GM12878 (cell line): ENCODE measurements around the gene UNC5CL. TPM values are rescaled to one million over a fixed set of nuclear protein-coding genes. Genes with fewer than 3 reads are reported as not detected.

Experiments
- ATAC-seq: fragments of 200-7000 bp; cut with Tn5 transposase; 3 replicates; pipeline ENCODE4 v1.9.1; 2020; ENCODE audit warnings: mild to moderate bottlenecking, moderate library complexity
- BruUV-seq: library from RNA; stranded (reverse); fragments of 400-500 nt; replicated peaks from 2 replicates; lab custom pipeline; 2021; lab: Mats Ljungman, UMichigan
- CTCF ChIA-PET: fragments of 300-600 bp; sonication (Branson Sonifier 250); formaldehyde crosslinking; extraction: SDS; loops from one replicate; lab custom pipeline; 2021; ENCODE audit warnings: inconsistent platforms; lab: Yijun Ruan, JAX
- POLR2A ChIA-PET: fragments of 350-600 bp; formaldehyde crosslinking; extraction: SDS; loops from one replicate; lab custom pipeline; 2021; ENCODE audit warnings: inconsistent platforms; lab: Charles Lee
- RAD21 ChIA-PET: fragments of 300-600 bp; sonication (Branson Sonifier 250); formaldehyde crosslinking; loops from one replicate; lab custom pipeline; 2023; ENCODE audit warnings: antibody characterized with exemption; ENCODE audit not compliant: unreplicated experiment; lab: Charles Lee
- SMC1A ChIA-PET: fragments of 300-600 bp; sonication (Branson Sonifier 250); formaldehyde crosslinking; loops from one replicate; lab custom pipeline; 2023; ENCODE audit not compliant: unreplicated experiment, uncharacterized antibody; lab: Charles Lee
- DNase-seq: peaks from one replicate; pipeline ENCODE4 v3.0.0-alpha.2; 2011; ENCODE audit warnings: low read depth, low spot score
- FAIRE-seq: peaks from 3 replicates; lab custom pipeline; 2011; peaks lifted over from hg19 to GRCh38; lab: Jason Lieb, UNC
- H2AFZ ChIP-seq: 2 replicates; pipeline ENCODE4 v1.6.0; 2011; ENCODE audit warnings: low read depth, low read length, control low read depth; ENCODE audit not compliant: control insufficient read depth
- H3K27ac ChIP-seq: 2 replicates; pipeline ENCODE4 v1.5.1; 2011; ENCODE audit warnings: control low read depth; ENCODE audit not compliant: control insufficient read depth, insufficient read depth
- H3K27me3 ChIP-seq, 2 experiments: replicated peaks in 1 of 2; 2 replicates each; pipeline versions ENCODE4 v1.6.0 to v1.6.1; 2011; ENCODE audit warnings: low read length in 1 of 2; ENCODE audit not compliant: control insufficient read depth in 2 of 2, insufficient read depth in 2 of 2
- H3K36me3 ChIP-seq, 2 experiments: 2 replicates each; pipeline ENCODE4 v1.5.1; 2011; ENCODE audit warnings: low read length in 1 of 2; ENCODE audit not compliant: control insufficient read depth in 2 of 2, insufficient read depth in 2 of 2
- H3K4me1 ChIP-seq: 2 replicates; pipeline ENCODE4 v1.6.1; 2011; ENCODE audit warnings: mild to moderate bottlenecking, low read length, moderate library complexity, mixed read lengths; ENCODE audit not compliant: control insufficient read depth, insufficient read depth
- H3K4me2 ChIP-seq: 2 replicates; pipeline ENCODE4 v1.6.0; 2011; ENCODE audit warnings: control low read depth; ENCODE audit not compliant: control insufficient read depth, insufficient read depth
- H3K4me3 ChIP-seq: fragments of 200-600 bp; sonication (generic); 2 replicates; pipeline ENCODE4 v1.5.1; 2016
- H3K79me2 ChIP-seq: 2 replicates; pipeline ENCODE4 v1.6.0; 2011; ENCODE audit warnings: low read length; ENCODE audit not compliant: control insufficient read depth, insufficient read depth
- H3K9ac ChIP-seq: 2 replicates; pipeline ENCODE4 v1.8.0; 2011; ENCODE audit warnings: low read length, control low read depth, mixed read lengths; ENCODE audit not compliant: control insufficient read depth, insufficient read depth
- H3K9me3 ChIP-seq: replicated peaks from 3 replicates; pipeline ENCODE4 v1.5.1; 2011; ENCODE audit warnings: mild to moderate bottlenecking, low read length; ENCODE audit not compliant: control insufficient read depth, insufficient read depth
- H4K20me1 ChIP-seq: 2 replicates; pipeline ENCODE4 v1.6.0; 2011; ENCODE audit not compliant: control insufficient read depth, insufficient read depth
- E2F4 ChIP-seq: IDR thresholded peaks from 2 replicates; pipeline ENCODE4 v1.6.1; 2012; ENCODE audit warnings: low read depth, low read length, improper control_type of control experiment
- FOXK2 ChIP-seq: fragments of 450-650 bp; IDR thresholded peaks from 2 replicates; pipeline ENCODE4 v1.6.1; 2017; ENCODE audit warnings: mild to moderate bottlenecking, moderate library complexity
- NR2C1 ChIP-seq: fragments of 450-650 bp; IDR thresholded peaks from 2 replicates; pipeline ENCODE4 v1.6.1; 2017; ENCODE audit warnings: antibody characterized with exemption, mild to moderate bottlenecking, moderate library complexity
- SKIL ChIP-seq: fragments of 450-650 bp; IDR thresholded peaks from 2 replicates; pipeline ENCODE4 v1.6.1; 2017; ENCODE audit warnings: mild to moderate bottlenecking, low read depth, inconsistent platforms; ENCODE audit not compliant: poor library complexity, severe bottlenecking
- SMARCA5 ChIP-seq: fragments of 450-650 bp; IDR thresholded peaks from 2 replicates; pipeline ENCODE4 v1.6.1; 2017; ENCODE audit warnings: mild to moderate bottlenecking
- WGBS: methylation state at CpG from one replicate; pipeline ENCODE4 v1.1.6; 2016; ENCODE audit warnings: low lambda C conversion rate; ENCODE audit not compliant: insufficient replicate concordance, insufficient coverage; ENCODE audit errors: missing lambda C conversion rate; 5-methylcytosine and 5-hydroxymethylcytosine counted together
- in situ Hi-C: fragments of 300-500 bp; cut with MboI; formaldehyde crosslinking; loops from 9 replicates; pipeline ENCODE4 v1.14.3; 2018; ENCODE audit warnings: mixed read lengths
- intact Hi-C: fragments of 100-400 bp; cut with micrococcal nuclease; formaldehyde crosslinking; loops from one replicate; pipeline ENCODE4 v1.14.2; 2022; ENCODE audit not compliant: unreplicated experiment
- polyA plus RNA-seq, 11 experiments: library from polyadenylated mRNA; depleted of rRNA in 4 of 11; unstranded in 6 of 11; stranded (reverse) in 5 of 11; fragments of >200 nt; fragmentation: Nextera tagmentation in 4 of 11; fragmentation: Illumina TruSeq in 1 of 11; extraction: Ambion mirVana in 4 of 11; extraction: Trizol in 1 of 11; gene quantifications; 1 replicate in 1 of 11; 2 replicates in 10 of 11; pipeline versions ENCODE4 v1.2.1 to v1.2.3, GENCODE V29; 2011 to 2016; ENCODE audit warnings: inconsistent platforms in 2 of 11, missing spikeins in 2 of 11, low read depth in 1 of 11
- total RNA-seq, 4 experiments: library from RNA; depleted of rRNA in 3 of 4; stranded (reverse); fragments of >200 nt in 3 of 4; fragmentation: Illumina TruSeq in 1 of 4; extraction: Trizol in 1 of 4; gene quantifications; 2 replicates each; pipeline versions ENCODE4 v1.2.1 to v1.2.3, GENCODE V29; 2013 to 2021

The UNC5CL gene
- total and polyA plus RNA-seq, 10 of the 15 experiments (the other 5 are each of a cell fraction or from before 2014, with no cell fraction given), result 0.11 to 1.2 (median 0.46) TPM; not detected in 1

- TF ChIP-seq SKIL (no peak), FOXK2 (no peak), NR2C1 (no peak)
These were observed 2.0 kb upstream of the UNC5CL start (continued) for GRCh38 chr6:41040940-41041536.

- intact Hi-C loops (no loop called here), in situ Hi-C loops (no loop called here)
- FAIRE-seq, result no peak
- TF ChIP-seq FOXK2 (0 out of 2 replicates have a peak, but pooled peaks have one; percentile 6), E2F4 (no peak), SMARCA5 (no peak)
- no peak overlapping the region for H3K4me2 ChIP-seq
- H4K20me1 ChIP-seq, result no peaks in the 10 kb centered on the region
- H3K27ac ChIP-seq, result no peak overlapping the region
- H3K9ac ChIP-seq, result no peak overlapping the region
- H3K36me3 ChIP-seq, result no peaks in the 10 kb centered on the region
- H3K9me3 ChIP-seq, result no peaks in the 10 kb centered on the region
- H3K4me1 ChIP-seq, result no peaks in the 10 kb centered on the region
- no peak overlapping the region for H3K4me3 ChIP-seq
- H3K27me3 ChIP-seq, result no peaks in the 10 kb centered on the region
- BruUV-seq, result no TSS peak
- H3K79me2 ChIP-seq, result no peaks in the 10 kb centered on the region
- RAD21 ChIA-PET, result interaction anchor here (2.1 kb wide), 1 partner anchor 12 kb away, joined by 5 read pairs; no protein-coding TSS in a partner anchor
- POLR2A ChIA-PET, result interaction anchor here (0.9 to 1.3 kb wide), 3 partner anchors 16 to 34 kb away, joined by 3 read pairs; no protein-coding TSS in a partner anchor
- 21% methylated on average over 6 of the region's 6 CpGs for WGBS
- peak; percentile 41 for ATAC-seq
- H2AFZ ChIP-seq, result no peak overlapping the region
- no peak for DNase-seq
- CTCF ChIA-PET, result interaction anchor here (0.6 to 7.7 kb wide), 17 partner anchors 9 to 1338 kb away, joined by 3 to 62 read pairs (median 5); partner anchors contain the start of genes NFYA and OARD1
- SMC1A ChIA-PET, result interaction anchor here (1.1 to 2.9 kb wide), 4 partner anchors 10 to 22 kb away, joined by 3 to 13 read pairs (median 6); no protein-coding TSS in a partner anchor
These were observed 1.3 kb upstream of the UNC5CL start for GRCh38 chr6:41040101-41040939.
